Colonic mucosa (tissue), 4 donors: Measurements from ENCODE around the gene ATP2C2. TPM values are rescaled to one million over a fixed set of nuclear protein-coding genes. Genes with fewer than 3 reads are reported as not detected.

Experiments
- DNase-seq: peaks from one replicate; pipeline ENCODE4 v3.0.0-alpha.2; 2020
- H3K27ac ChIP-seq: fragments of 200-600 bp; one replicate; pipeline ENCODE4 v1.8.0; 2021
- H3K27me3 ChIP-seq: fragments of 200-600 bp; one replicate; pipeline ENCODE4 v1.8.0; 2021
- H3K36me3 ChIP-seq: fragments of 200-600 bp; one replicate; pipeline ENCODE4 v1.8.0; 2021
- H3K4me1 ChIP-seq: fragments of 200-600 bp; one replicate; pipeline ENCODE4 v1.8.0; 2021; ENCODE audit warnings: mild to moderate bottlenecking
- H3K4me3 ChIP-seq: fragments of 200-600 bp; one replicate; pipeline ENCODE4 v1.8.0; 2021
- H3K9ac ChIP-seq, 2 donors: one replicate each; pipeline ENCODE4 v1.7.0; 2013; ENCODE audit warnings: control low read depth in 2 of 2, low read depth in 2 of 2, low read length in 2 of 2
- H3K9me3 ChIP-seq: fragments of 200-600 bp; one replicate; pipeline ENCODE4 v1.8.0; 2021
- intact Hi-C: fragments of 100-400 bp; cut with DNase I; formaldehyde crosslinking; loops from one replicate; pipeline ENCODE4 v1.14.1; 2022
- total RNA-seq, 2 donors: library from RNA; stranded (reverse); fragmentation: NEBNext Ultra II Directional in 1 of 2; extraction: Animal tissue kit (Norgen Biotek cat#: 25700) in 1 of 2; gene quantifications; one replicate each; pipeline ENCODE4 v1.2.1, GENCODE V29; 2021
- TF ChIP-seq, protein P1 (sequence below): fragments of 200-600 bp; IDR thresholded peaks from one replicate; pipeline ENCODE4 v1.8.0; 2022; ENCODE audit warnings: antibody characterized with exemption, mild to moderate bottlenecking
- donor health status: healthy.
- donor health status: DM: no; HTN: no; CAD: no.
- donor health status: DM: no; HTN: no; CAD: no.

The ATP2C2 gene
- total RNA-seq, 2 donors from 2014 or later: 126 to 220 TPM

DNA sequence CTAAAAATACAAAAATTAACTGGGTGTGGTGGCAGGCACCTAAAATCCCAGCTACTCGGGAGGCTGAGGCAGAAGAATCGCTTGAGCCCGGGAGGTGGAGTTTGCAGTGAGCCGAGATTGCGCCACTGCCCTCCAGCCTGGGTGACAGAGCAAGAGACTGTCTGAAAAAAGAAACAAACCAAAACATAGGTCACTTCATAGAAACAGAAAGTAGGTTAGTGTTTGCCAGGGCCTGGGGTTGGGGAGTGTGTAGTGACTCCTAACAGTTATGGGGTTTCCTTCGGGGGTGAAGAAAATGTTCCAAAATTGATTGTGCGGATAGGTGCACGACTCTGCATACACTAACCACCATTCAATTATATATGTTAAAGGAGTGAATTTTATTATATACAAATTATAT lies 59.2 kb downstream of the ATP2C2 start:
- Histone ChIP-seq H3K4me1 (no peaks in the 10 kb centered on the region), H3K9ac (no peak overlapping the region), H3K36me3 (no peaks in the 10 kb centered on the region), H3K4me3 (no peak overlapping the region), H3K27ac (no peak overlapping the region), H3K27me3 (no peaks in the 10 kb centered on the region), H3K9me3 (no peaks in the 10 kb centered on the region)
- DNase-seq: no peak
- intact Hi-C loops: no loop called here
- TF ChIP-seq, protein P1, sequence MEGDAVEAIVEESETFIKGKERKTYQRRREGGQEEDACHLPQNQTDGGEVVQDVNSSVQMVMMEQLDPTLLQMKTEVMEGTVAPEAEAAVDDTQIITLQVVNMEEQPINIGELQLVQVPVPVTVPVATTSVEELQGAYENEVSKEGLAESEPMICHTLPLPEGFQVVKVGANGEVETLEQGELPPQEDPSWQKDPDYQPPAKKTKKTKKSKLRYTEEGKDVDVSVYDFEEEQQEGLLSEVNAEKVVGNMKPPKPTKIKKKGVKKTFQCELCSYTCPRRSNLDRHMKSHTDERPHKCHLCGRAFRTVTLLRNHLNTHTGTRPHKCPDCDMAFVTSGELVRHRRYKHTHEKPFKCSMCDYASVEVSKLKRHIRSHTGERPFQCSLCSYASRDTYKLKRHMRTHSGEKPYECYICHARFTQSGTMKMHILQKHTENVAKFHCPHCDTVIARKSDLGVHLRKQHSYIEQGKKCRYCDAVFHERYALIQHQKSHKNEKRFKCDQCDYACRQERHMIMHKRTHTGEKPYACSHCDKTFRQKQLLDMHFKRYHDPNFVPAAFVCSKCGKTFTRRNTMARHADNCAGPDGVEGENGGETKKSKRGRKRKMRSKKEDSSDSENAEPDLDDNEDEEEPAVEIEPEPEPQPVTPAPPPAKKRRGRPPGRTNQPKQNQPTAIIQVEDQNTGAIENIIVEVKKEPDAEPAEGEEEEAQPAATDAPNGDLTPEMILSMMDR: no peak

GRCh38 chr16:84430860-84431259 lies 62.5 kb downstream of the ATP2C2 start:
- no peaks in the 10 kb centered on the region for H3K36me3 ChIP-seq
- H3K4me3 ChIP-seq: no peak overlapping the region
- H3K9ac ChIP-seq: no peak overlapping the region
- H3K27me3 ChIP-seq: no peaks in the 10 kb centered on the region
- H3K4me1 ChIP-seq: no peaks in the 10 kb centered on the region
- DNase-seq: no peak
- intact Hi-C loops: no loop called here
- no peaks in the 10 kb centered on the region for H3K9me3 ChIP-seq
- no peak overlapping the region for H3K27ac ChIP-seq
- TF ChIP-seq, protein P1: no peak

DNA sequence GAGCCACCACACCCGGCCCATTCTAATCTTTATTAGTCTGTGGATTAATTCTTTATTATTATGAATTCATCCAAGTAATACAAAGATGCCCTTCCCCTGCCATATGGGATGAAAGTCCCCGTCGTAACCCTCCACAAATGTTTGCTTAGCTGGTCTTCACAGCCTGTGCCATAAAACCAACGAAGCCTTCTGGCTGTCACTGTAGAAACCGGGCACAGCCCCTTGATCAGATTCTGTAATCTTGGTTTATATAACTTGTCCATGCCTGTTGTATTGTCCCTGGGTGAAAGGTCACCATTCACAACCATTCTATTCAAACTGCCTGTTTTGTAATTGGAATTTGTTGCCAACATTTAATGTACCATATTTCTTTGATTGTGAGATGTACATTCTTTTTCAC lies 66.5 kb downstream of the ATP2C2 start:
- TF ChIP-seq, protein P1: no peak
- H3K4me3 ChIP-seq: no peak overlapping the region
- H3K36me3 ChIP-seq: no peaks in the 10 kb centered on the region
- H3K9me3 ChIP-seq: no peaks in the 10 kb centered on the region
- peak overlapping the region in 1 of 2 donors; percentile 54 for H3K9ac ChIP-seq
- peak overlapping the region; percentile 48 for H3K27ac ChIP-seq
- DNase-seq: peak; percentile 80
- H3K4me1 ChIP-seq: no peaks in the 10 kb centered on the region
- intact Hi-C loops: no loop called here
- no peaks in the 10 kb centered on the region for H3K27me3 ChIP-seq

DNA sequence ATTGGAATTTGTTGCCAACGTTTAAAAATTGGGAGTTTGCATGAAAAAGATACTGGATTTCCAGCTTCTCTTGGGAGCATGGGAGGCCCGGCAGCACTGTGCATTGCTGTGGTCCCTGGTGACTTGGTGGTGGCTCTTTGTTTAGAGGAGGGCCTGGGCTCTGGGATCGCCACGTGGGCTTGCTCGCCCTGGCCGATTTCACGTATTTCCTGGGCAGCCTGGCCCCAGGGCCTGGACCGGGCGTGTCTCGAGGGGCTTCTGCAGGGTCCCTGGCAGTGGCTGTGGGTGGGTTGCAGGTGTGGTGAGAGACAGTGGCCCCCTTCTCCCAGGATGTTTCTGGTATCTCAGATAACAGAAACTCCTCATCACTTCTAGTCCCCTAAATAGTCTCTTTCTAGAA lies 67.9 kb downstream of the ATP2C2 start:
- DNase-seq: no peak
- Histone ChIP-seq H3K9ac (no peak overlapping the region), H3K36me3 (no peaks in the 10 kb centered on the region), H3K4me1 (no peaks in the 10 kb centered on the region), H3K27ac (no peak overlapping the region), H3K9me3 (no peaks in the 10 kb centered on the region), H3K4me3 (no peak overlapping the region), H3K27me3 (no peaks in the 10 kb centered on the region)
- TF ChIP-seq, protein P1: no peak
- intact Hi-C loops: no loop called here

- no peak overlapping the region for H3K9ac ChIP-seq
- TF ChIP-seq, protein P1: no peak
- no peaks in the 10 kb centered on the region for H3K36me3 ChIP-seq
- intact Hi-C loops: no loop called here
- no peak overlapping the region for H3K4me3 ChIP-seq
- DNase-seq: no peak
- H3K4me1 ChIP-seq: peaks cover 5% of the 10 kb centered on the region
- no peaks in the 10 kb centered on the region for H3K27me3 ChIP-seq
- H3K27ac ChIP-seq: no peak overlapping the region
- H3K9me3 ChIP-seq: no peaks in the 10 kb centered on the region
Measured at GRCh38 chr16:84438971-84439696, 70.8 kb downstream of the ATP2C2 start.
